Tibial artery (tissue), 4 donors: ENCODE results near the gene KIFC3.
"Not testable (repeated sequence)": the region's sequence is repeated elsewhere in the genome, so short reads cannot be mapped to it uniquely, and the experiment has no call there.

Experiments used
- DNase-seq, 2 donors: peaks; one replicate each; pipeline ENCODE4 v3.0.0-alpha.2; 2019
- H3K27ac ChIP-seq, 2 donors: fragments of 200-600 bp; sonication (generic) in 1 of 2; 1 replicate in 1 of 2; 2 replicates in 1 of 2; pipeline ENCODE4 v1.5.1; 2018 to 2019; ENCODE audit warnings: mild to moderate bottlenecking in 1 of 2
- H3K27me3 ChIP-seq, 2 donors: fragments of 200-600 bp; sonication (generic) in 1 of 2; one replicate each; pipeline versions ENCODE4 v1.5.1 to v1.6.0; 2016 to 2019
- H3K36me3 ChIP-seq, 3 donors: fragments of 200-600 bp; sonication (generic) in 2 of 3; one replicate each; pipeline ENCODE4 v1.5.1; 2016 to 2019; ENCODE audit warnings: mild to moderate bottlenecking in 2 of 3
- H3K4me1 ChIP-seq, 4 donors: fragments of 200-600 bp; sonication (generic) in 2 of 4; 1 replicate in 3 of 4; 2 replicates in 1 of 4; pipeline ENCODE4 v1.5.1; 2016 to 2019
- H3K4me3 ChIP-seq, 2 donors: fragments of 200-600 bp; sonication (generic) in 1 of 2; 1 replicate in 1 of 2; 2 replicates in 1 of 2; pipeline ENCODE4 v1.5.1; 2018 to 2019; ENCODE audit warnings: mild to moderate bottlenecking in 2 of 2
- H3K9me3 ChIP-seq, 3 donors: fragments of 200-600 bp; sonication (generic) in 1 of 3; one replicate each; pipeline ENCODE4 v1.5.1; 2016 to 2019
- intact Hi-C: fragments of 100-400 bp; cut with DNase I; formaldehyde crosslinking; loops from one replicate; pipeline ENCODE4 v1.15.0; 2023; ENCODE audit warnings: low total_unique reads
- TF ChIP-seq, protein P1 (sequence below), 2 experiments: fragments of 200-600 bp in 1 of 2; fragments of 450-650 bp in 1 of 2; IDR thresholded peaks; one replicate each; pipeline ENCODE4 v1.5.1; 2017 to 2019; ENCODE audit warnings: antibody characterized with exemption in 2 of 2, mild to moderate bottlenecking in 1 of 2, moderate library complexity in 1 of 2

The KIFC3 gene

GRCh38 chr16:57730771-57731730, 71.2 kb downstream of the KIFC3 start:
- Histone ChIP-seq H3K4me1 (peaks cover 0 to 16% (median 10%) of the 10 kb centered on the region in 4 donors), H3K36me3 (no peaks in the 10 kb centered on the region), H3K4me3 (no peak overlapping the region), H3K27ac (peak overlapping the region in 1 of 2 donors; percentile 26), H3K27me3 (no peaks in the 10 kb centered on the region), H3K9me3 (no peaks in the 10 kb centered on the region)
- TF ChIP-seq, protein P1, sequence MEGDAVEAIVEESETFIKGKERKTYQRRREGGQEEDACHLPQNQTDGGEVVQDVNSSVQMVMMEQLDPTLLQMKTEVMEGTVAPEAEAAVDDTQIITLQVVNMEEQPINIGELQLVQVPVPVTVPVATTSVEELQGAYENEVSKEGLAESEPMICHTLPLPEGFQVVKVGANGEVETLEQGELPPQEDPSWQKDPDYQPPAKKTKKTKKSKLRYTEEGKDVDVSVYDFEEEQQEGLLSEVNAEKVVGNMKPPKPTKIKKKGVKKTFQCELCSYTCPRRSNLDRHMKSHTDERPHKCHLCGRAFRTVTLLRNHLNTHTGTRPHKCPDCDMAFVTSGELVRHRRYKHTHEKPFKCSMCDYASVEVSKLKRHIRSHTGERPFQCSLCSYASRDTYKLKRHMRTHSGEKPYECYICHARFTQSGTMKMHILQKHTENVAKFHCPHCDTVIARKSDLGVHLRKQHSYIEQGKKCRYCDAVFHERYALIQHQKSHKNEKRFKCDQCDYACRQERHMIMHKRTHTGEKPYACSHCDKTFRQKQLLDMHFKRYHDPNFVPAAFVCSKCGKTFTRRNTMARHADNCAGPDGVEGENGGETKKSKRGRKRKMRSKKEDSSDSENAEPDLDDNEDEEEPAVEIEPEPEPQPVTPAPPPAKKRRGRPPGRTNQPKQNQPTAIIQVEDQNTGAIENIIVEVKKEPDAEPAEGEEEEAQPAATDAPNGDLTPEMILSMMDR (IDR thresholded peaks at IDR 0.05) = no peak
- DNase-seq = no peak
- intact Hi-C loops = loop anchor here (5.0 to 10.0 kb wide), 2 partner anchors 271 to 394 kb away; partner anchors contain the start of genes CFAP20, USB1 and ZNF319

GRCh38 chr16:57729852-57730251, 72.4 kb downstream of the KIFC3 start:
- H3K27ac ChIP-seq, DNase-seq, H3K9me3 ChIP-seq, H3K4me3 ChIP-seq, H3K27me3 ChIP-seq, H3K36me3 ChIP-seq: not testable (repeated sequence)
- H3K4me1 ChIP-seq = peaks cover 0 to 13% (median 8%) of the 10 kb centered on the region in 4 donors
- intact Hi-C loops = loop anchor here (5.0 to 10.0 kb wide), 2 partner anchors 272 to 395 kb away; partner anchors contain the start of genes CFAP20, USB1 and ZNF319

DNA sequence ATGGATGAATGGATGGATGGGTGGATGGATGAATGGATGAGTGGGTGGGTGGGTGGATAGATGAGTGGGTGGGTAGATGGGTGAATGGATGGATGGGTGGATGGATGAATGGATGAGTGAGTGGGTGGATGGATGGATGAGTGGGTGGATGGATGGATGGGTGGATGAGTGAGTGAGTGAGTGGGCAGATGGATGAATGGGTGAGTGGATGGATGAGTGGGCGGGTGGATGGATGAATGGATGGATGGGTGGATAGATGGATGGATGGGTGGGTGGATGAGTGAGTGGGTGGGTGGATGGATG, 73.2 kb downstream of the KIFC3 start:
- intact Hi-C loops = no loop called here
- no peak for DNase-seq
- Histone ChIP-seq H3K9me3 (no peaks in the 10 kb centered on the region), H3K27me3 (no peaks in the 10 kb centered on the region), H3K36me3 (no peaks in the 10 kb centered on the region), H3K27ac (no peak overlapping the region), H3K4me3 (no peak overlapping the region), H3K4me1 (peaks cover 0 to 7% (median 2%) of the 10 kb centered on the region in 4 donors)
- TF ChIP-seq, protein P1 (IDR thresholded peaks at IDR 0.05) = no peak

DNA sequence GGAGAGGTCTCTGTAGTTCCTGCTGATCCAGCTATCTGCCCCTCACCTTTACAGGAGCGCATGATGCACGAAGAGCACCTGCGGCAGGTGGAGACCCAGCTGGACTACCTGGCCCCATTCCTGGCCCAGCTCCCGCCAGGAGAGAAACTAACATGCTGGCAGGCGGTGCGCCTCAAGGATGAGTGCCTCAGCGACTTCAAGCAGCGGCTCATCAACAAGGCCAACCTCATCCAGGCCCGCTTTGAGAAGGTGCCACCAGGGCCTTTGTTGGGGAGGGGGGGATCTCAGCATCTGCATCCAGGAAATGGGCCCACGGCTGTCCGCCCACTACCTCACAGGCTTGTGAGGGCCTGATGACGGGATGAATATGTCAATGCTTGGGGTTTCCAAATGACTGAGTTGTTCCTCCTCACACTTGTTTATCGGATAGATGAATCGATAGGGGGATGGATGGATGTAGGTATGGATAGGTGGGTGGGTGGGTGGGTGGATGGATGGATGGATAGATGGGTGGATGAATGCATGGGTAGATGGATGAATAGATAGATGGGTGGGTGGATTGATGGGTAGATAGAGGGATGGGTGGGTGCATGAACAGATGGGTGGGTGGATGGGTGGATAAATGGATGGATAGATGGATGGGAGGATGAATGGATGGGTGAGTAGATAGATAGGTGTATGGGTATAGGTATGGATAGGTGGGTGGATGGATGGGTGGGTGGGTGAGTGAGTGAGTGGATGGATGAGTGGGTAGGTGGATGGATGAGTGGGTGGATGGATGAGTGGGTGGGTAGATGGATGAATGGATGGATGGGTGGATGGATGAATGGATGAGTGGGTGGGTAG, 73.7 kb downstream of the KIFC3 start:
- Histone ChIP-seq H3K4me3 (no peak overlapping the region), H3K9me3 (no peaks in the 10 kb centered on the region), H3K4me1 (peaks cover 0 to 7% (median 1%) of the 10 kb centered on the region in 4 donors), H3K36me3 (no peaks in the 10 kb centered on the region), H3K27me3 (no peaks in the 10 kb centered on the region), H3K27ac (no peak overlapping the region)
- TF ChIP-seq, protein P1 (IDR thresholded peaks at IDR 0.05) = no peak
- intact Hi-C loops = no loop called here
- DNase-seq = no peak

GRCh38 chr16:57727610-57728009, 74.7 kb downstream of the KIFC3 start:
- no peaks in the 10 kb centered on the region for H3K9me3 ChIP-seq
- DNase-seq = no peak
- H3K27me3 ChIP-seq = peaks cover 0 to 7% of the 10 kb centered on the region in 2 donors
- no peaks in the 10 kb centered on the region for H3K36me3 ChIP-seq
- TF ChIP-seq, protein P1 (IDR thresholded peaks at IDR 0.05) = no peak
- H3K4me1 ChIP-seq = peaks cover 0 to 7% (median 1%) of the 10 kb centered on the region in 4 donors
- no peak overlapping the region for H3K4me3 ChIP-seq
- no peak overlapping the region for H3K27ac ChIP-seq
- intact Hi-C loops = no loop called here
